Measurements from ENCODE around the gene S100Z. TPM values are rescaled to one million over a fixed set of nuclear protein-coding genes. Genes with fewer than 3 reads are reported as not detected.

The S100Z gene
- total RNA-seq, 3 donors from 2014 or later (not counting 1 experiment from before 2014, with no cell fraction given) = 0.60 to 3.3 (median 0.91) TPM

- Histone ChIP-seq H3K4me3 (ENCODE audit: low read length) (no peak overlapping the region), H3K4me1 (ENCODE audit: control insufficient read depth, insufficient read depth, low read length) (peaks cover 7% of the 10 kb centered on the region), H3K27me3 (ENCODE audit: control insufficient read depth, insufficient read depth, low read length) (peaks cover 9% of the 10 kb centered on the region), H3K9me3 (ENCODE audit: control insufficient read depth, insufficient read depth, low read length) (no peaks in the 10 kb centered on the region), H3K36me3 (ENCODE audit: control insufficient read depth, insufficient read depth, low read length) (no peaks in the 10 kb centered on the region), H3K27ac (ENCODE audit: low read length) (no peak overlapping the region)
- ATAC-seq (no peak), DNase-seq (no peak)
- Mint-ChIP-seq H3K36me3 (no peaks in the 10 kb centered on the region), H3K27me3 (ENCODE audit: low read depth in 2 of 2) (peaks cover 21 to 24% of the 10 kb centered on the region in 2 donors), H3K4me1 (peaks cover 5 to 6% of the 10 kb centered on the region in 2 donors), H3K27ac (no peak overlapping the region), H3K4me3 (no peak overlapping the region), H3K9me3 (no peaks in the 10 kb centered on the region)
- no peak for TF ChIP-seq CTCF (IDR thresholded peaks at IDR 0.05)
- WGBS (ENCODE audit: insufficient coverage) = 88% methylated on average over 4 of the region's 4 CpGs
- intact Hi-C loops (cut with micrococcal nuclease) = no loop called here
Measured at GRCh38 chr5:76813982-76814562, 35.7 kb upstream of the S100Z start.

GRCh38 chr5:76816110-76816831, 33.5 kb upstream of the S100Z start:
- DNase-seq (no peak), ATAC-seq (no peak)
- WGBS (ENCODE audit: insufficient coverage) = 92% methylated on average over 3 of the region's 3 CpGs
- Mint-ChIP-seq H3K9me3 (no peaks in the 10 kb centered on the region), H3K36me3 (no peaks in the 10 kb centered on the region), H3K27ac (no peak overlapping the region), H3K4me3 (no peak overlapping the region), H3K4me1 (peaks cover 5 to 6% of the 10 kb centered on the region in 2 donors), H3K27me3 (ENCODE audit: low read depth in 2 of 2) (peaks cover 33 to 38% of the 10 kb centered on the region in 2 donors)
- Histone ChIP-seq H3K36me3 (ENCODE audit: control insufficient read depth, insufficient read depth, low read length) (no peaks in the 10 kb centered on the region), H3K4me3 (ENCODE audit: low read length) (no peak overlapping the region), H3K9me3 (ENCODE audit: control insufficient read depth, insufficient read depth, low read length) (no peaks in the 10 kb centered on the region), H3K4me1 (ENCODE audit: control insufficient read depth, insufficient read depth, low read length) (peaks cover 17% of the 10 kb centered on the region), H3K27ac (ENCODE audit: low read length) (no peak overlapping the region), H3K27me3 (ENCODE audit: control insufficient read depth, insufficient read depth, low read length) (peaks cover 13% of the 10 kb centered on the region)
- TF ChIP-seq CTCF (IDR thresholded peaks at IDR 0.05) = no peak
- intact Hi-C loops (cut with micrococcal nuclease) = no loop called here

GRCh38 chr5:76818844-76819831, 30.7 kb upstream of the S100Z start, which contains the start of gene F2RL1:
TSS of gene F2RL1 (plus strand) at chr5:76819030. CDS start at chr5:76819183, 153 bp downstream.
- WGBS (ENCODE audit: insufficient coverage) = 1% methylated on average over 72 of the region's 72 CpGs
- intact Hi-C loops (cut with micrococcal nuclease) = no loop called here
- peak within 1 kb of the TSS; percentile 37 for H3K4me3 ChIP-seq (ENCODE audit: low read length)
- H3K27ac ChIP-seq (ENCODE audit: low read length) = no peak within 1 kb of the TSS
- Mint-ChIP-seq H3K9me3 (no peaks in the 10 kb centered on the region), H3K4me3 (peak within 1 kb of the TSS; percentile 84), H3K27ac (no peak within 1 kb of the TSS), H3K36me3 (no peaks in the 10 kb centered on the region), H3K4me1 (peaks cover 5 to 6% of the 10 kb centered on the region in 2 donors), H3K27me3 (ENCODE audit: low read depth in 2 of 2) (peaks cover 38 to 48% of the 10 kb centered on the region in 2 donors)
- peak in 1 of 2 donors; percentile 65 for DNase-seq
- no peaks in the 10 kb centered on the region for H3K9me3 ChIP-seq (ENCODE audit: control insufficient read depth, insufficient read depth, low read length)
- peak; percentile 40 to 64 (median 43) for ATAC-seq
- peaks cover 13% of the 10 kb centered on the region for H3K27me3 ChIP-seq (ENCODE audit: control insufficient read depth, insufficient read depth, low read length)
- TF ChIP-seq CTCF (IDR thresholded peaks at IDR 0.05) = no peak
- H3K36me3 ChIP-seq (ENCODE audit: control insufficient read depth, insufficient read depth, low read length) = no peaks in the 10 kb centered on the region
- H3K4me1 ChIP-seq (ENCODE audit: control insufficient read depth, insufficient read depth, low read length) = peaks cover 17% of the 10 kb centered on the region

Measured in natural killer cell (primary cell).